DMS114 treated with DMSO at 0.1 percent for 48 hours (cell line): ENCODE measurements around the gene HIVEP2.

ENCODE experiments used
- DNase-seq: peaks from one replicate; lab custom pipeline; 2025; ENCODE audit not compliant: unreplicated experiment; lab: John Stamatoyannopoulos, UW

The HIVEP2 gene

GRCh38 chr6:142844065-142844755 is 100.8 kb downstream of the HIVEP2 start:
- no peak for DNase-seq

- DNase-seq, result no peak
Measured at GRCh38 chr6:142843361-142843760, 101.6 kb downstream of the HIVEP2 start.

- DNase-seq, result no peak
Measured at GRCh38 chr6:142842418-142843261, 102.3 kb downstream of the HIVEP2 start.

- no peak for DNase-seq
Measured at GRCh38 chr6:142841915-142842314, 103.1 kb downstream of the HIVEP2 start.

- no peak for DNase-seq
Measured at GRCh38 chr6:142839686-142840040, 105.3 kb downstream of the HIVEP2 start.

- DNase-seq, result no peak
Measured at GRCh38 chr6:142838821-142839685, 105.9 kb downstream of the HIVEP2 start.

- DNase-seq, result no peak
Measured at GRCh38 chr6:142835787-142836535, 109.0 kb downstream of the HIVEP2 start.

- DNase-seq, result no peak
Measured at GRCh38 chr6:142834853-142835252, 110.1 kb downstream of the HIVEP2 start.

- DNase-seq, result no peak
Measured at GRCh38 chr6:142833798-142834197, 111.2 kb downstream of the HIVEP2 start.

- DNase-seq, result no peak
Measured at GRCh38 chr6:142833054-142833453, 111.9 kb downstream of the HIVEP2 start.

- no peak for DNase-seq
Measured at GRCh38 chr6:142830807-142831206, 114.2 kb downstream of the HIVEP2 start.

GRCh38 chr6:142830116-142830710 is 114.8 kb downstream of the HIVEP2 start:
- DNase-seq, result no peak

- no peak for DNase-seq
Measured at GRCh38 chr6:142829556-142829955, 115.4 kb downstream of the HIVEP2 start.

GRCh38 chr6:142827991-142828390 is 117.0 kb downstream of the HIVEP2 start:
- no peak for DNase-seq

- DNase-seq, result no peak
Measured at GRCh38 chr6:142827369-142827768, 117.6 kb downstream of the HIVEP2 start.

- DNase-seq, result no peak
Measured at GRCh38 chr6:142825760-142826159, 119.2 kb downstream of the HIVEP2 start.

- DNase-seq, result no peak
Measured at GRCh38 chr6:142824426-142824825, 120.5 kb downstream of the HIVEP2 start.

- no peak for DNase-seq
Measured at GRCh38 chr6:142823256-142823902, 121.6 kb downstream of the HIVEP2 start.

- no peak for DNase-seq
Measured at GRCh38 chr6:142822842-142823241, 122.1 kb downstream of the HIVEP2 start.

GRCh38 chr6:142822383-142822782 is 122.6 kb downstream of the HIVEP2 start:
- no peak for DNase-seq
